H1 (cell line): ENCODE results near the gene ACSF2. TPM values are rescaled to one million over a fixed set of nuclear protein-coding genes. Genes with fewer than 3 reads are reported as not detected.
A peak's percentile ranks its signal among the peaks of the same experiment; 100 is the strongest.

Source experiments
- CHD1 ChIP-seq: IDR thresholded peaks from 2 replicates; pipeline ENCODE4 v1.6.1; 2012; ENCODE audit warnings: low read depth, low read length, improper control_type of control experiment
- EP300 ChIP-seq, 2 experiments: IDR thresholded peaks; 1 replicate in 1 of 2; 2 replicates in 1 of 2; pipeline ENCODE4 v1.6.1; 2011 to 2012; ENCODE audit warnings: low read depth in 2 of 2, low read length in 2 of 2, mild to moderate bottlenecking in 2 of 2, borderline replicate concordance in 1 of 2, inconsistent platforms in 1 of 2, moderate library complexity in 1 of 2
- HDAC2 ChIP-seq, 2 experiments: fragments of 300-600 bp in 1 of 2; sonication (generic) in 1 of 2; IDR thresholded peaks; 2 replicates each; pipeline ENCODE4 v1.6.1; 2011 to 2012; ENCODE audit warnings: low read depth in 2 of 2, low read length in 2 of 2, mild to moderate bottlenecking in 2 of 2, moderate library complexity in 2 of 2, borderline replicate concordance in 1 of 2, inconsistent platforms in 1 of 2
- NRF1 ChIP-seq: IDR thresholded peaks from 2 replicates; pipeline ENCODE4 v1.6.1; 2011; ENCODE audit warnings: mild to moderate bottlenecking, low read depth, low read length, improper control_type of control experiment
- RNF2 ChIP-seq: fragments of 200-900, 300-1000 bp; sonication (generic); IDR thresholded peaks from 2 replicates; pipeline ENCODE4 v1.7.1; 2016; ENCODE audit warnings: borderline replicate concordance, low read depth, mild to moderate bottlenecking, antibody characterized with exemption, low read length; ENCODE audit not compliant: poor library complexity, severe bottlenecking; ENCODE audit errors: missing control alignments
- ZNF274 ChIP-seq: IDR thresholded peaks from 2 replicates; pipeline ENCODE4 v1.7.0; 2012; ENCODE audit warnings: low read length, borderline replicate concordance; ENCODE audit errors: extremely low read depth
- polyA plus RNA-seq, 7 experiments: library from polyadenylated mRNA; depleted of rRNA in 3 of 7; stranded (reverse) in 5 of 7; unstranded in 2 of 7; fragments of >200 nt in 5 of 7; fragments of 200-250 nt in 2 of 7; gene quantifications; 1 replicate in 5 of 7; 2 replicates in 1 of 7; 4 replicates in 1 of 7; pipeline versions ENCODE4 v1.2.1 to v1.2.3, GENCODE V29; 2011 to 2013; ENCODE audit warnings: missing spikeins in 2 of 7, mixed read lengths in 2 of 7
- total RNA-seq: library from RNA; stranded (reverse); fragmentation: NEBNext Ultra II Directional; extraction: Animal tissue kit (Norgen Biotek cat#: 25700); gene quantifications from 2 replicates; pipeline ENCODE4 v1.2.1, GENCODE V29; 2021
- TF ChIP-seq, protein P1 (sequence below): fragments of 300-600 bp; sonication (generic); IDR thresholded peaks from 2 replicates; pipeline ENCODE4 v1.7.1; 2012; ENCODE audit warnings: low read length, moderate library complexity, mild to moderate bottlenecking, inconsistent platforms; ENCODE audit not compliant: insufficient replicate concordance

The ACSF2 gene
- total and polyA plus RNA-seq, 2 of the 8 experiments (the other 6 are each of a cell fraction or from before 2014, with no cell fraction given) = 14.5 to 16.3 TPM

DNA sequence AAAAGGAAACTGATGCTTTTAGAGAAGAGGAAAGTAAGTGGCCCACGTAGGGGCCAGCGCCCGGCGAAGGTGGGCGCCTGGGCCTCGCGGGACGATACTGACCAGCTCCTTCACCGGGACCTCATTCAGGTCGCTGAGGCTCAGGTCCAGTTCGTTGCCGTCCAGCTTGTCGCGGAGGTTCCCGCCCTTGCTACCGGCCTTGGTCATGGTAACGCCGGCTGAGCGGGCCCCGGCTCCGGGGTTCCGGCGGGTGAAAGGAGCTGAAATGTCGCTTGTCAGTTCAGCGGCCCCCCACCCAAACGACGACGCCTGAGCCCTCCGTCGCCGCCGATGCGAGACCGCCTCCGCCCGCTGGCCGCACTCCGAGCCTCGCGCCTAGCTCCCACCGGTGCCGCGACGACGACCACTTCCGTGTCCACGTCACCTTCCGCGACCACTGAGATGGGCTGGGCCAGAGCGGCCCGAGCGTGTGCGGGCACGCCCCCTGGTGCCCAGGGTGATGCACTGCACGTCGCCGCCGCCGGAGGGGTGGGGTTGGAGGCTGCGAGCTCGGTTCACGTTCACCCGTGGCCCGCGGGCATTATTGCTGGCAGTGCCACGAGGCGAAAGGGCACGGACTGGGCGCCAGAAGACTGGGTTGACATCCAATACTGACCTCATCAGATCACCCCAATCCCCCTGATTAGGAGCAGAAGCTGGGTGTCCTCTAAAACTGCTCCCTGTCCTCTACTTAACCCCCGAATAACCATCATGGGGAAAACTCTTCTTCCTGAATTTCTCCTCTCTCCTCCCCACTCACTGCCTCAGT lies 28.7 kb upstream of the ACSF2 start, which contains the start of gene LRRC59 (continued):
- TF ChIP-seq, protein P1, sequence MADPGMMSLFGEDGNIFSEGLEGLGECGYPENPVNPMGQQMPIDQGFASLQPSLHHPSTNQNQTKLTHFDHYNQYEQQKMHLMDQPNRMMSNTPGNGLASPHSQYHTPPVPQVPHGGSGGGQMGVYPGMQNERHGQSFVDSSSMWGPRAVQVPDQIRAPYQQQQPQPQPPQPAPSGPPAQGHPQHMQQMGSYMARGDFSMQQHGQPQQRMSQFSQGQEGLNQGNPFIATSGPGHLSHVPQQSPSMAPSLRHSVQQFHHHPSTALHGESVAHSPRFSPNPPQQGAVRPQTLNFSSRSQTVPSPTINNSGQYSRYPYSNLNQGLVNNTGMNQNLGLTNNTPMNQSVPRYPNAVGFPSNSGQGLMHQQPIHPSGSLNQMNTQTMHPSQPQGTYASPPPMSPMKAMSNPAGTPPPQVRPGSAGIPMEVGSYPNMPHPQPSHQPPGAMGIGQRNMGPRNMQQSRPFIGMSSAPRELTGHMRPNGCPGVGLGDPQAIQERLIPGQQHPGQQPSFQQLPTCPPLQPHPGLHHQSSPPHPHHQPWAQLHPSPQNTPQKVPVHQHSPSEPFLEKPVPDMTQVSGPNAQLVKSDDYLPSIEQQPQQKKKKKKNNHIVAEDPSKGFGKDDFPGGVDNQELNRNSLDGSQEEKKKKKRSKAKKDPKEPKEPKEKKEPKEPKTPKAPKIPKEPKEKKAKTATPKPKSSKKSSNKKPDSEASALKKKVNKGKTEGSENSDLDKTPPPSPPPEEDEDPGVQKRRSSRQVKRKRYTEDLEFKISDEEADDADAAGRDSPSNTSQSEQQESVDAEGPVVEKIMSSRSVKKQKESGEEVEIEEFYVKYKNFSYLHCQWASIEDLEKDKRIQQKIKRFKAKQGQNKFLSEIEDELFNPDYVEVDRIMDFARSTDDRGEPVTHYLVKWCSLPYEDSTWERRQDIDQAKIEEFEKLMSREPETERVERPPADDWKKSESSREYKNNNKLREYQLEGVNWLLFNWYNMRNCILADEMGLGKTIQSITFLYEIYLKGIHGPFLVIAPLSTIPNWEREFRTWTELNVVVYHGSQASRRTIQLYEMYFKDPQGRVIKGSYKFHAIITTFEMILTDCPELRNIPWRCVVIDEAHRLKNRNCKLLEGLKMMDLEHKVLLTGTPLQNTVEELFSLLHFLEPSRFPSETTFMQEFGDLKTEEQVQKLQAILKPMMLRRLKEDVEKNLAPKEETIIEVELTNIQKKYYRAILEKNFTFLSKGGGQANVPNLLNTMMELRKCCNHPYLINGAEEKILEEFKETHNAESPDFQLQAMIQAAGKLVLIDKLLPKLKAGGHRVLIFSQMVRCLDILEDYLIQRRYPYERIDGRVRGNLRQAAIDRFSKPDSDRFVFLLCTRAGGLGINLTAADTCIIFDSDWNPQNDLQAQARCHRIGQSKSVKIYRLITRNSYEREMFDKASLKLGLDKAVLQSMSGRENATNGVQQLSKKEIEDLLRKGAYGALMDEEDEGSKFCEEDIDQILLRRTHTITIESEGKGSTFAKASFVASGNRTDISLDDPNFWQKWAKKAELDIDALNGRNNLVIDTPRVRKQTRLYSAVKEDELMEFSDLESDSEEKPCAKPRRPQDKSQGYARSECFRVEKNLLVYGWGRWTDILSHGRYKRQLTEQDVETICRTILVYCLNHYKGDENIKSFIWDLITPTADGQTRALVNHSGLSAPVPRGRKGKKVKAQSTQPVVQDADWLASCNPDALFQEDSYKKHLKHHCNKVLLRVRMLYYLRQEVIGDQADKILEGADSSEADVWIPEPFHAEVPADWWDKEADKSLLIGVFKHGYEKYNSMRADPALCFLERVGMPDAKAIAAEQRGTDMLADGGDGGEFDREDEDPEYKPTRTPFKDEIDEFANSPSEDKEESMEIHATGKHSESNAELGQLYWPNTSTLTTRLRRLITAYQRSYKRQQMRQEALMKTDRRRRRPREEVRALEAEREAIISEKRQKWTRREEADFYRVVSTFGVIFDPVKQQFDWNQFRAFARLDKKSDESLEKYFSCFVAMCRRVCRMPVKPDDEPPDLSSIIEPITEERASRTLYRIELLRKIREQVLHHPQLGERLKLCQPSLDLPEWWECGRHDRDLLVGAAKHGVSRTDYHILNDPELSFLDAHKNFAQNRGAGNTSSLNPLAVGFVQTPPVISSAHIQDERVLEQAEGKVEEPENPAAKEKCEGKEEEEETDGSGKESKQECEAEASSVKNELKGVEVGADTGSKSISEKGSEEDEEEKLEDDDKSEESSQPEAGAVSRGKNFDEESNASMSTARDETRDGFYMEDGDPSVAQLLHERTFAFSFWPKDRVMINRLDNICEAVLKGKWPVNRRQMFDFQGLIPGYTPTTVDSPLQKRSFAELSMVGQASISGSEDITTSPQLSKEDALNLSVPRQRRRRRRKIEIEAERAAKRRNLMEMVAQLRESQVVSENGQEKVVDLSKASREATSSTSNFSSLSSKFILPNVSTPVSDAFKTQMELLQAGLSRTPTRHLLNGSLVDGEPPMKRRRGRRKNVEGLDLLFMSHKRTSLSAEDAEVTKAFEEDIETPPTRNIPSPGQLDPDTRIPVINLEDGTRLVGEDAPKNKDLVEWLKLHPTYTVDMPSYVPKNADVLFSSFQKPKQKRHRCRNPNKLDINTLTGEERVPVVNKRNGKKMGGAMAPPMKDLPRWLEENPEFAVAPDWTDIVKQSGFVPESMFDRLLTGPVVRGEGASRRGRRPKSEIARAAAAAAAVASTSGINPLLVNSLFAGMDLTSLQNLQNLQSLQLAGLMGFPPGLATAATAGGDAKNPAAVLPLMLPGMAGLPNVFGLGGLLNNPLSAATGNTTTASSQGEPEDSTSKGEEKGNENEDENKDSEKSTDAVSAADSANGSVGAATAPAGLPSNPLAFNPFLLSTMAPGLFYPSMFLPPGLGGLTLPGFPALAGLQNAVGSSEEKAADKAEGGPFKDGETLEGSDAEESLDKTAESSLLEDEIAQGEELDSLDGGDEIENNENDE = no peak
- TF ChIP-seq HDAC2 (IDR thresholded peaks at IDR 0.05; ENCODE audit: borderline replicate concordance in 1 of 2, low read depth in 2 of 2, low read length in 2 of 2) (peak; percentile 86 to 88; a peak in 3 of 4 replicates), CHD1 (no peak), EP300 (IDR thresholded peaks at IDR 0.05; ENCODE audit: borderline replicate concordance in 1 of 2, low read depth in 2 of 2, low read length in 2 of 2) (0 out of 3 replicates have a peak, but pooled peaks of 1 of the 2 experiments have one; percentile 13), ZNF274 (no peak), RNF2 (no peak), NRF1 (no peak)
